ENCODE measurements around the gene PRAC2. TPM values are rescaled to one million over a fixed set of nuclear protein-coding genes. Genes with fewer than 3 reads are reported as not detected.
"Not testable (repeated sequence)": the region's sequence is repeated elsewhere in the genome, so short reads cannot be mapped to it uniquely, and the experiment has no call there.

PRAC2 gene
- total RNA-seq, 4 donors from 2014 or later: not detected

DNA sequence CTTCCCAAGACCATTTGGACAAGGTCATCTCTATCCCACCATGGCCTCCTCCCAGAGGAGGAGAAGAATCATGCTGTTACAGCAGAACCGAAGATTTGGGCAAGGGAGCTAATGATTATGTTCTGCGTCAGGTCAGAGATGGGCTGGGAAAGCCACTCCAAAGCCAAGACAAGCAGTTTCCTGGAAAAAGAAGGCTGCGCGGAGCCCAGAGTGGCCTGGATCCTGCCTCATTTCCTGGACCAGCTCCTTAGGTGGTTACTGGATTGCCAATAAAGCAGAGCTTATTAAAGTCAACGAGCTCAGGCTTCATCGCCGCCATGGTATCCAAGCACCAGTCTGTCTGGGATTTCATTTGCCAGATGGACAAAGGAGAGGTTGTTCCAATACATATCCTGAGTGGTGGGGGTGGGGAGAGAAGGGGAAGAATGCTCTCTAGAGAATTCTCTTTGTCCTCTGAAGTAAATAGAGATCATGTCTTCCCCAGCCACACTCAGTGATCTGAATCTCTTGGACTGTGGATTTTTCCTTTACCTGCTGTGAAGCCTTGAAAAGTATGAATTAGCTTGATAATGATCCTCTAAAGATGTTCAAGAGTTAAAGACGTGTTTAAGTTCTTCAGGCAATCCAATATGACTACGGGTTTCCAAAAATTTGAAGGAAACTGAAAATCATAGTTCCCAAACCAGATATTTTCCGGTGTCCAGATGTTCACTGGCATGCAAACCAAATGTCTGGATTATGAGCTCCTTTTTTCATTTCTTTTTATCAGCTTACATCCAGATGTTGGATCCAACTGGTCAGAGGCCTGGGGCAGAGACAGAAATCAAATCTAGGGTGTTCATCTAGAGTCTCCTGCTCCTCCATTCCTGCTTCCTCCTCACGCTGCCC, 18.4 kb upstream of the PRAC2 start:
- 60 to 77% methylated on average over 11 of the region's 11 CpGs for WGBS, 2 donors
- no peaks in the 10 kb centered on the region for H3K4me1 ChIP-seq
- TF ChIP-seq POLR2A (IDR thresholded peaks at IDR 0.05): no peak
- TF ChIP-seq, protein P1, sequence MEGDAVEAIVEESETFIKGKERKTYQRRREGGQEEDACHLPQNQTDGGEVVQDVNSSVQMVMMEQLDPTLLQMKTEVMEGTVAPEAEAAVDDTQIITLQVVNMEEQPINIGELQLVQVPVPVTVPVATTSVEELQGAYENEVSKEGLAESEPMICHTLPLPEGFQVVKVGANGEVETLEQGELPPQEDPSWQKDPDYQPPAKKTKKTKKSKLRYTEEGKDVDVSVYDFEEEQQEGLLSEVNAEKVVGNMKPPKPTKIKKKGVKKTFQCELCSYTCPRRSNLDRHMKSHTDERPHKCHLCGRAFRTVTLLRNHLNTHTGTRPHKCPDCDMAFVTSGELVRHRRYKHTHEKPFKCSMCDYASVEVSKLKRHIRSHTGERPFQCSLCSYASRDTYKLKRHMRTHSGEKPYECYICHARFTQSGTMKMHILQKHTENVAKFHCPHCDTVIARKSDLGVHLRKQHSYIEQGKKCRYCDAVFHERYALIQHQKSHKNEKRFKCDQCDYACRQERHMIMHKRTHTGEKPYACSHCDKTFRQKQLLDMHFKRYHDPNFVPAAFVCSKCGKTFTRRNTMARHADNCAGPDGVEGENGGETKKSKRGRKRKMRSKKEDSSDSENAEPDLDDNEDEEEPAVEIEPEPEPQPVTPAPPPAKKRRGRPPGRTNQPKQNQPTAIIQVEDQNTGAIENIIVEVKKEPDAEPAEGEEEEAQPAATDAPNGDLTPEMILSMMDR (IDR thresholded peaks at IDR 0.05): no peak
- no peak for DNase-seq
- H3K27ac ChIP-seq: no peak overlapping the region
- H3K9me3 ChIP-seq: no peaks in the 10 kb centered on the region
- no peak overlapping the region for H3K4me3 ChIP-seq (replicated peaks in 1 of 3)
- H3K27me3 ChIP-seq: no peaks in the 10 kb centered on the region
- no peaks in the 10 kb centered on the region for H3K36me3 ChIP-seq
- intact Hi-C loops (cut with DNase I): no loop called here

DNA sequence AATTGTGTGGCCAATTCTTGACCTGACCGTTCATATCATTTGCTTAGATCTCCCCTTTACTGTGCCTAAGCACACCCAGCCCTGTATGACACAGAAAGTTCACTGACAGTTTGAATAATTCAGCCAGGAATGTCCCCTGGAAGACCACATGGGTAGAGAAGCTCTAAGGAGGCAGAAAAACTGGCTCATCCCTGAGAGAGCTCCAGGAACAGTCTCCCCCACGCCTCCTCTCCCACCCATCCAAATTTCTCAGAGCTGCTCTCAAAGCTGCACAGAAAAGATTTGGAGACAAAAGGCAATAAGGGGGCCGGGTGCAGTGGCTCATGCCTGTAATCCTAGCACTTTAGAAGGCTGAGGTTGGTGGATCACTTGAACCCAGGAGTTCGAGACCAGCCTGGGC, 11.9 kb upstream of the PRAC2 start:
- 49 to 56% methylated on average over 4 of the region's 4 CpGs for WGBS, 2 donors
- no peak for DNase-seq
- TF ChIP-seq, protein P1 (IDR thresholded peaks at IDR 0.05): no peak
- no peak for TF ChIP-seq POLR2A (IDR thresholded peaks at IDR 0.05)
- Histone ChIP-seq H3K27me3 (no peaks in the 10 kb centered on the region), H3K36me3 (no peaks in the 10 kb centered on the region), H3K4me1 (no peaks in the 10 kb centered on the region), H3K9me3 (no peaks in the 10 kb centered on the region), H3K27ac (no peak overlapping the region), H3K4me3 (replicated peaks in 1 of 3) (no peak overlapping the region)
- intact Hi-C loops (cut with DNase I): no loop called here

DNA sequence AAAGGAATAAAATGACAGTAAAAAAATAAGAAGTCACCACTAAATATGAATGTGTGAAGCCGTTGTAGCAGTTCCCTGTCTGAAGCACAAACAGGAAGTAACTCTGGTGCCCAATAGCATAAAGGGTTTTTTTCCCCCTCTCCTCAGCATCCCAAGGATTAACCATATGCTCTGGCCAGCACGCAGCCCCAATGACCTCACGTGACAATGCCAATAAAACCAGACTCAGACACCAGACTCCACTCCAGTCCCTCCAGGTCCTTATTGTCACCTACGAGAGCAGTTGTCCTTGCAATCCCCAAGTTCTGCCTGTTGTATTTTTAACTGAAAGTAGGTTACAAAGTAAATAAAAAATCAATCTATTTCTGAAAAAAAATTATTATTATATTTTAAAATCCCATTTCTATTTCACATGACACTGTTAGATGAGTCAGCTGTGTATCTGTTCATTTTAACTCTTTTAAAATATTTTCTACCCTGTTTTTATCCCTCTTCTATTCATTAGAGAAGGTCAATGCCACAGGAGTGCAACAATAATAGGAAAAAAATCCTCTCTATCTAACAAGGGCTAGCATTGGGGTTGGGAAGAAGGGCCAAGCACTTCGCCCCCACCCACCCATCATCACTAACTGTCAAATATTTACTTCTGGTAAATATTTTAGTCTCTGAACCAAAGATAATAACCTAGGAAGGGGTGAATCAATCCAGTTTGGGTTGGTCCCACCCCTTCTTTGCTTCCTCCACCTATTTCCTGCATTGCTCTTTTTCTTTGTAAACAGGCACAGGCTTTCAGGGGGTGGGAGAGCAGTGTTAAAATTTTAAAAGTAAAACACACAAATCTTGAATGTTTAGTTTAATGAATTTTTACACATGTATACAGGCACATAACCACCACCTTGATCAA, 7.2 kb upstream of the PRAC2 start:
- no peak for DNase-seq
- no peak overlapping the region for H3K4me3 ChIP-seq (replicated peaks in 1 of 3)
- H3K27ac ChIP-seq: no peak overlapping the region
- intact Hi-C loops (cut with DNase I): no loop called here
- H3K4me1 ChIP-seq: peaks cover 0 to 8% of the 10 kb centered on the region in 2 donors
- WGBS, 2 donors: 41 to 47% methylated on average over 5 of the region's 5 CpGs
- H3K9me3 ChIP-seq: no peaks in the 10 kb centered on the region
- no peak for TF ChIP-seq POLR2A (IDR thresholded peaks at IDR 0.05)
- TF ChIP-seq, protein P1 (IDR thresholded peaks at IDR 0.05): no peak
- peaks cover 42% of the 10 kb centered on the region for H3K27me3 ChIP-seq
- no peaks in the 10 kb centered on the region for H3K36me3 ChIP-seq

DNA sequence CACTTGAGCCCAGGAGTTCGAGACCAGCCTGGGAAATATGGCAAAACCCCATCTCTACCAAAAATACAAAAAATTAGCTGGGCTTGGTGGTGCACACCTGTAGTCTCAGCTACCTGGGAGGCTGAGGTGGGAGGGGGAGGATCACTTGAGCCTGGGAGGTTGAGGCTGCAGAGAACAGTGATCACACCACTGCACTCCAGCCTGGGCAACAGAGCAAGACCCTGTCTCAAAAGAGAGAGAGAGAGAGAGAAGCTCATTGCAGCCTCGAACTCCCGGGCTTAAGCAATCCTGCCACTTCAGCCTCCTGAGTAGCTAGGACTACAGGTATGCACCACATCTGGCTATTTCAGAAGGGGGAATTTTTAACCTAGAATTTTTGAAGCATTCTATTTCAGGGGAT, 6.4 kb upstream of the PRAC2 start:
- H3K9me3 ChIP-seq; H3K36me3 ChIP-seq; H3K27ac ChIP-seq; H3K4me3 ChIP-seq (replicated peaks in 1 of 3); intact Hi-C loops (cut with DNase I); DNase-seq; H3K4me1 ChIP-seq: not testable (repeated sequence)
- WGBS, 2 donors: 57 to 71% methylated on average over 3 of the region's 3 CpGs
- peaks cover 47% of the 10 kb centered on the region for H3K27me3 ChIP-seq

DNA sequence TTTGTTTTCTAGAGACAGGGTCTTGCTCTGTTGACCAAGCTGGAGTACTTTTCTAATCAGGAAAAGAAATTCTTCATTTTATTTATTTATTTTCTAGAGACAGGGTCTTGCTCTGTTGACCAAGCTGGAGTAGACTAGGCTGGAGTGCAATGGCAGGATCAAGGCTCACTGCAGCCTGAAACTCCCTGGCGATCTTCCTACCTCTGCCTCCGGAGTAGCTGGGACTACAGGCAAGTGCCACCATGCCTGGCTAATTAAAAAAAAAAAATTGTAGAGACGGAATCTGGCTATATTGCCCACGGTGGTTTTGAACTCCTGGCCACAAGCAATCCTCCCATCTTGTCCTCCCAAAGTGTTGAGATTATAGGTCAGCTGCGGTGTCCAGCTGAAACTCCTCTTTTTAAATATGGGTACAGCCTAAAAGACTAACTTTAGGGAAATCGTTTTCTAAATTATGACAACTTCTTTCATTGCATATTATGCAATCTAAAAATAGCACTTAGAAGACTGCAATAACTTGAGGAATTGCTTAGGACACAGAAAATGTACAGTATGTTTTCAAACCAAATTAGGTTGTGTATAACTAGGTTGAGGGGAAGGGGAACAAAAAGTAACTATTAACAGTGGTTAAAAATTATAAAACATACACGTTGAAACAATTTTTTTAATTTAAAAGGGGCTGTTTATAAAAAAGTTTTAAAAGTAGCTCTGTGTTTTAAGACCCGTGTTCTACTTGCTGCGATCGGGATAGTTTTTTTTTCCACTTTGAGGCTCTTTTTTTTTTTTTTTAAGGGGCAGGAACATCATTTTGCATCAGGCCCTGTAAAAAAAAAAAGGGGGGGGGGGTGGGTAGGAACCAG, 5.4 kb upstream of the PRAC2 start:
- TF ChIP-seq POLR2A (IDR thresholded peaks at IDR 0.05): no peak
- TF ChIP-seq, protein P1 (IDR thresholded peaks at IDR 0.05): no peak
- H3K27me3 ChIP-seq: peaks cover 54% of the 10 kb centered on the region
- H3K4me3 ChIP-seq (replicated peaks in 1 of 3): no peak overlapping the region
- H3K9me3 ChIP-seq: no peaks in the 10 kb centered on the region
- intact Hi-C loops (cut with DNase I): no loop called here
- no peak overlapping the region for H3K27ac ChIP-seq
- H3K4me1 ChIP-seq: peaks cover 0 to 8% of the 10 kb centered on the region in 2 donors
- no peak for DNase-seq
- 10 to 17% methylated on average over 10 of the region's 10 CpGs for WGBS, 2 donors
- no peaks in the 10 kb centered on the region for H3K36me3 ChIP-seq
